Endothelial cell of umbilical vein (primary cell): Measurements from ENCODE around the gene CDH23. TPM values are rescaled to one million over a fixed set of nuclear protein-coding genes. Genes with fewer than 3 reads are reported as not detected.

ENCODE experiments used
- BruUV-seq: library from RNA; stranded (reverse); fragments of 400-500 nt; replicated peaks from 2 replicates; lab custom pipeline; 2021; lab: Mats Ljungman, UMichigan
- CTCF ChIA-PET: fragments of 300-600, 350-600 bp; sonication (Branson Sonifier 250); formaldehyde crosslinking; loops from one replicate; lab custom pipeline; 2021; ENCODE audit warnings: antibody characterized with exemption, inconsistent platforms; lab: Charles Lee
- POLR2A ChIA-PET: fragments of 300-600, 350-600 bp; sonication (Branson Sonifier 250); formaldehyde crosslinking; loops from one replicate; lab custom pipeline; 2021; ENCODE audit warnings: antibody characterized with exemption, inconsistent platforms; lab: Charles Lee
- DNase-seq: peaks from one replicate; pipeline ENCODE4 v3.0.0-alpha.2; 2011; ENCODE audit warnings: low read depth, low spot score
- FAIRE-seq: peaks from 2 replicates; lab custom pipeline; 2011; peaks lifted over from hg19 to GRCh38; lab: Jason Lieb, UNC
- H2AFZ ChIP-seq: 2 replicates; pipeline ENCODE4 v1.6.0; 2012; ENCODE audit warnings: low read depth, low read length, control low read depth, inconsistent platforms
- H3K27ac ChIP-seq: 2 replicates; pipeline ENCODE4 v1.5.1; 2011; ENCODE audit warnings: low read depth, mild to moderate bottlenecking, control low read depth, low read length, moderate library complexity; ENCODE audit not compliant: insufficient read depth
- H3K27me3 ChIP-seq, 2 experiments: 2 replicates each; pipeline versions ENCODE4 v1.6.0 to v1.6.1; 2011; ENCODE audit warnings: low read length in 2 of 2, mixed read lengths in 1 of 2; ENCODE audit not compliant: control insufficient read depth in 2 of 2, insufficient read depth in 2 of 2
- H3K36me3 ChIP-seq, 2 experiments: 2 replicates in 1 of 2; 3 replicates in 1 of 2; pipeline ENCODE4 v1.5.1; 2011; ENCODE audit warnings: low read length in 2 of 2, mild to moderate bottlenecking in 1 of 2, moderate library complexity in 1 of 2; ENCODE audit not compliant: control insufficient read depth in 2 of 2, insufficient read depth in 2 of 2; ENCODE audit errors: extremely low read depth in 1 of 2
- H3K4me1 ChIP-seq: 3 replicates; pipeline ENCODE4 v1.5.1; 2011; ENCODE audit warnings: mild to moderate bottlenecking, low read length; ENCODE audit not compliant: control insufficient read depth, insufficient read depth; ENCODE audit errors: extremely low read depth
- H3K4me2 ChIP-seq: 2 replicates; pipeline ENCODE4 v1.6.1; 2011; ENCODE audit warnings: low read length, control low read depth, mixed read lengths; ENCODE audit not compliant: insufficient read depth
- H3K4me3 ChIP-seq, 3 experiments: fragments of 200-600 bp in 1 of 3; sonication (generic), shearing (Covaris generic) in 1 of 3; replicated peaks in 1 of 3; 2 replicates each; pipeline ENCODE4 v1.5.1; 2011 to 2016; ENCODE audit warnings: control low read depth in 3 of 3, low read length in 3 of 3, mild to moderate bottlenecking in 2 of 3, inconsistent platforms in 1 of 3, low read depth in 1 of 3, moderate library complexity in 1 of 3; ENCODE audit not compliant: insufficient read depth in 1 of 3
- H3K79me2 ChIP-seq: 2 replicates; pipeline ENCODE4 v1.6.0; 2012; ENCODE audit warnings: low read length, inconsistent platforms; ENCODE audit not compliant: control insufficient read depth, insufficient read depth
- H3K9ac ChIP-seq: replicated peaks from 2 replicates; pipeline ENCODE3; 2011; ENCODE audit warnings: low read length, control low read depth; ENCODE audit not compliant: insufficient read depth; ENCODE audit errors: extremely low read depth
- H3K9me1 ChIP-seq: replicated peaks from 3 replicates; pipeline ENCODE4 v1.6.0; 2011; ENCODE audit warnings: mild to moderate bottlenecking, low read length; ENCODE audit not compliant: control insufficient read depth, insufficient read depth; ENCODE audit errors: extremely low read depth
- H3K9me3 ChIP-seq: replicated peaks from 2 replicates; pipeline ENCODE4 v1.5.1; 2012; ENCODE audit warnings: low read length, inconsistent platforms; ENCODE audit not compliant: control insufficient read depth, insufficient read depth
- H4K20me1 ChIP-seq: replicated peaks from 2 replicates; pipeline ENCODE3; 2011; ENCODE audit warnings: mild to moderate bottlenecking, low read length; ENCODE audit not compliant: control insufficient read depth, insufficient read depth; ENCODE audit errors: extremely low read depth
- CTCF ChIP-seq, 2 donors: IDR thresholded peaks; 1 replicate in 1 of 2; 2 replicates in 1 of 2; pipeline ENCODE4 v1.5.1; 2011; ENCODE audit warnings: low read length in 2 of 2, mild to moderate bottlenecking in 2 of 2, moderate library complexity in 2 of 2, control low read depth in 1 of 2, inconsistent platforms in 1 of 2, low read depth in 1 of 2; ENCODE audit not compliant: insufficient read depth in 1 of 2; ENCODE audit errors: extremely low read depth in 1 of 2
- EZH2 ChIP-seq: IDR thresholded peaks from 2 replicates; pipeline ENCODE4 v1.6.1; 2012; ENCODE audit warnings: borderline replicate concordance, low read depth, mild to moderate bottlenecking, moderate library complexity, low read length, inconsistent platforms; ENCODE audit not compliant: severe bottlenecking
- FOS ChIP-seq: IDR thresholded peaks from 2 replicates; pipeline ENCODE4 v1.6.1; 2011; ENCODE audit warnings: mild to moderate bottlenecking, low read length, moderate library complexity, borderline replicate concordance; ENCODE audit not compliant: insufficient read depth
- GATA2 ChIP-seq: IDR thresholded peaks from 2 replicates; pipeline ENCODE4 v1.7.0; 2011; ENCODE audit warnings: low read depth, mild to moderate bottlenecking, moderate library complexity, mixed read lengths, low read length; ENCODE audit not compliant: insufficient read length, insufficient read depth
- JUN ChIP-seq: IDR thresholded peaks from 2 replicates; pipeline ENCODE4 v1.6.1; 2011; ENCODE audit warnings: borderline replicate concordance, low read depth; ENCODE audit not compliant: insufficient read length, insufficient read depth
- MAX ChIP-seq: IDR thresholded peaks from 2 replicates; pipeline ENCODE4 v1.6.1; 2011; ENCODE audit not compliant: insufficient read depth, insufficient read length
- MYC ChIP-seq: IDR thresholded peaks from one replicate; pipeline ENCODE4 v1.6.1; 2011; ENCODE audit warnings: mild to moderate bottlenecking, low read depth, low read length
- POLR2A ChIP-seq: IDR thresholded peaks from 2 replicates; pipeline ENCODE4 v1.6.1; 2012; ENCODE audit warnings: low read depth, mild to moderate bottlenecking, control low read depth, low read length
- POLR2AphosphoS5 ChIP-seq: IDR thresholded peaks from 2 replicates; pipeline ENCODE4 v1.6.1; 2012; ENCODE audit warnings: low read depth, mild to moderate bottlenecking, control low read depth, low read length, moderate library complexity; ENCODE audit not compliant: insufficient read depth
- dilution Hi-C: fragments of 300-500 bp; cut with MboI; formaldehyde crosslinking; loops from one replicate; pipeline ENCODE4 v1.15.0; 2019; ENCODE audit warnings: low sequenced_read_pairs; ENCODE audit not compliant: extremely low pct_ligation_motif_present
- intact Hi-C: fragments of 100-400 bp; cut with micrococcal nuclease; formaldehyde crosslinking; loops from one replicate; pipeline ENCODE4 v1.10.0; 2022
- polyA plus RNA-seq, 4 experiments: library from polyadenylated mRNA; depleted of rRNA in 3 of 4; stranded (reverse) in 3 of 4; unstranded in 1 of 4; fragments of >200 nt; gene quantifications; 2 replicates each; pipeline versions ENCODE4 v1.2.1 to v1.2.3, GENCODE V29; 2011 to 2012; ENCODE audit warnings: missing spikeins in 1 of 4
- total RNA-seq: library from RNA; stranded (reverse); gene quantifications from 2 replicates; pipeline ENCODE4 v1.2.3, GENCODE V29; 2021

The CDH23 gene
- total and polyA plus RNA-seq, 2 donors (not counting 3 experiments of a cell fraction or from before 2014, with no cell fraction given), result not detected

GRCh38 chr10:71704816-71705215, 308.1 kb downstream of the CDH23 start:
- H2AFZ ChIP-seq, result no peak overlapping the region
- DNase-seq, result no peak
- no peak for TF ChIP-seq FOS
- no peak for TF ChIP-seq GATA2
- no peak for TF ChIP-seq EZH2
- no peaks in the 10 kb centered on the region for H3K9me3 ChIP-seq
- H3K4me3 ChIP-seq, result no peak overlapping the region
- H3K36me3 ChIP-seq, result no peaks in the 10 kb centered on the region
- ChIA-PET CTCF (interaction anchor here (0.6 to 5.5 kb wide), 3 partner anchors 40 to 390 kb away, joined by 3 to 57 read pairs (median 7); no protein-coding TSS in a partner anchor), POLR2A (no interaction called here)
- H3K4me1 ChIP-seq, result no peaks in the 10 kb centered on the region
- no TSS peak for BruUV-seq
- no peak overlapping the region for H3K9ac ChIP-seq
- dilution Hi-C loops, result no loop called here
- H3K27ac ChIP-seq, result no peak overlapping the region
- no peaks in the 10 kb centered on the region for H3K9me1 ChIP-seq
- no peaks in the 10 kb centered on the region for H4K20me1 ChIP-seq
- no peak overlapping the region for H3K4me2 ChIP-seq
- no peak for FAIRE-seq
- H3K27me3 ChIP-seq, result peaks cover 0 to 1% of the 10 kb centered on the region in 2 experiments
- no peaks in the 10 kb centered on the region for H3K79me2 ChIP-seq
- intact Hi-C loops, result no loop called here

GRCh38 chr10:71705582-71705981, 308.9 kb downstream of the CDH23 start:
- Histone ChIP-seq H3K4me3 (no peak overlapping the region), H4K20me1 (no peaks in the 10 kb centered on the region), H3K79me2 (no peaks in the 10 kb centered on the region), H3K4me1 (no peaks in the 10 kb centered on the region), H3K9ac (no peak overlapping the region), H3K9me3 (no peaks in the 10 kb centered on the region), H3K9me1 (no peaks in the 10 kb centered on the region), H2AFZ (no peak overlapping the region), H3K27me3 (peaks cover 0 to 3% of the 10 kb centered on the region in 2 experiments), H3K36me3 (no peaks in the 10 kb centered on the region), H3K4me2 (no peak overlapping the region), H3K27ac (no peak overlapping the region)
- FAIRE-seq (no peak), DNase-seq (no peak)
- CTCF ChIA-PET, result interaction anchor here (0.6 to 5.5 kb wide), 10 partner anchors 8 to 390 kb away, joined by 3 to 63 read pairs (median 7); partner anchors contain the start of genes SLC29A3 and VSIR
- intact Hi-C loops (no loop called here), dilution Hi-C loops (no loop called here)
- POLR2A ChIA-PET, result no interaction called here
- no peak for TF ChIP-seq EZH2
- TF ChIP-seq GATA2, result no peak
- TF ChIP-seq POLR2A, result no peak
- TF ChIP-seq CTCF (IDR thresholded peaks at IDR 0.05; ENCODE audit: extremely low read depth in 1 of 2, insufficient read depth in 1 of 2, low read depth in 1 of 2, low read length in 2 of 2), result no peak
- TF ChIP-seq MAX, result no peak
- TF ChIP-seq POLR2AphosphoS5, result no peak
- no peak for TF ChIP-seq FOS
- TF ChIP-seq JUN, result no peak
- no peak for TF ChIP-seq MYC
- BruUV-seq, result no TSS peak
